ENCODE results near the gene BCL2L2. TPM values are rescaled to one million over a fixed set of nuclear protein-coding genes. Genes with fewer than 3 reads are reported as not detected.

Gene BCL2L2
- total and polyA plus RNA-seq, 9 of the 15 experiments (the other 6 are each of a cell fraction or from before 2014, with no cell fraction given): 2.6 to 32.5 (median 14.7) TPM

DNA sequence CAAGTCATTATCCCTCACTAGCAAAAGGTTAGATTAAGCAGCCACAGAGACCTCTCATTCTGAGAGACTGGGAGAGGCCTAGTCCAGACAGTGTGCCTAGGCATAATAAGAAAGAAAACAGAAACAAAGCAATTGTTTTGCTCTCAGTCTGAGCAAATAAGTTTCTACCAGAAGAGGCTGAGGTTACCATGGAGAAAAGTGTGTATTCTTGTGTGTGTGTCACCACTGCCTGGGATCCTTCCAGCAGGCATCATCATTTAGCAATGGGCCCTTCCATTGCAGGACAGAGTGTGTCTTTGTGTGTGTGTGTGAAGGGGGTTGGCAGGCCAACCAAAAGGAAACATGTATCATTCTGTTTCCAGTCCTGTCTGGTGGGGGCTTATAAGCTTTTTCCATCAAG lies 54.7 kb downstream of the BCL2L2 start (continued):
- TF ChIP-seq, protein P1, sequence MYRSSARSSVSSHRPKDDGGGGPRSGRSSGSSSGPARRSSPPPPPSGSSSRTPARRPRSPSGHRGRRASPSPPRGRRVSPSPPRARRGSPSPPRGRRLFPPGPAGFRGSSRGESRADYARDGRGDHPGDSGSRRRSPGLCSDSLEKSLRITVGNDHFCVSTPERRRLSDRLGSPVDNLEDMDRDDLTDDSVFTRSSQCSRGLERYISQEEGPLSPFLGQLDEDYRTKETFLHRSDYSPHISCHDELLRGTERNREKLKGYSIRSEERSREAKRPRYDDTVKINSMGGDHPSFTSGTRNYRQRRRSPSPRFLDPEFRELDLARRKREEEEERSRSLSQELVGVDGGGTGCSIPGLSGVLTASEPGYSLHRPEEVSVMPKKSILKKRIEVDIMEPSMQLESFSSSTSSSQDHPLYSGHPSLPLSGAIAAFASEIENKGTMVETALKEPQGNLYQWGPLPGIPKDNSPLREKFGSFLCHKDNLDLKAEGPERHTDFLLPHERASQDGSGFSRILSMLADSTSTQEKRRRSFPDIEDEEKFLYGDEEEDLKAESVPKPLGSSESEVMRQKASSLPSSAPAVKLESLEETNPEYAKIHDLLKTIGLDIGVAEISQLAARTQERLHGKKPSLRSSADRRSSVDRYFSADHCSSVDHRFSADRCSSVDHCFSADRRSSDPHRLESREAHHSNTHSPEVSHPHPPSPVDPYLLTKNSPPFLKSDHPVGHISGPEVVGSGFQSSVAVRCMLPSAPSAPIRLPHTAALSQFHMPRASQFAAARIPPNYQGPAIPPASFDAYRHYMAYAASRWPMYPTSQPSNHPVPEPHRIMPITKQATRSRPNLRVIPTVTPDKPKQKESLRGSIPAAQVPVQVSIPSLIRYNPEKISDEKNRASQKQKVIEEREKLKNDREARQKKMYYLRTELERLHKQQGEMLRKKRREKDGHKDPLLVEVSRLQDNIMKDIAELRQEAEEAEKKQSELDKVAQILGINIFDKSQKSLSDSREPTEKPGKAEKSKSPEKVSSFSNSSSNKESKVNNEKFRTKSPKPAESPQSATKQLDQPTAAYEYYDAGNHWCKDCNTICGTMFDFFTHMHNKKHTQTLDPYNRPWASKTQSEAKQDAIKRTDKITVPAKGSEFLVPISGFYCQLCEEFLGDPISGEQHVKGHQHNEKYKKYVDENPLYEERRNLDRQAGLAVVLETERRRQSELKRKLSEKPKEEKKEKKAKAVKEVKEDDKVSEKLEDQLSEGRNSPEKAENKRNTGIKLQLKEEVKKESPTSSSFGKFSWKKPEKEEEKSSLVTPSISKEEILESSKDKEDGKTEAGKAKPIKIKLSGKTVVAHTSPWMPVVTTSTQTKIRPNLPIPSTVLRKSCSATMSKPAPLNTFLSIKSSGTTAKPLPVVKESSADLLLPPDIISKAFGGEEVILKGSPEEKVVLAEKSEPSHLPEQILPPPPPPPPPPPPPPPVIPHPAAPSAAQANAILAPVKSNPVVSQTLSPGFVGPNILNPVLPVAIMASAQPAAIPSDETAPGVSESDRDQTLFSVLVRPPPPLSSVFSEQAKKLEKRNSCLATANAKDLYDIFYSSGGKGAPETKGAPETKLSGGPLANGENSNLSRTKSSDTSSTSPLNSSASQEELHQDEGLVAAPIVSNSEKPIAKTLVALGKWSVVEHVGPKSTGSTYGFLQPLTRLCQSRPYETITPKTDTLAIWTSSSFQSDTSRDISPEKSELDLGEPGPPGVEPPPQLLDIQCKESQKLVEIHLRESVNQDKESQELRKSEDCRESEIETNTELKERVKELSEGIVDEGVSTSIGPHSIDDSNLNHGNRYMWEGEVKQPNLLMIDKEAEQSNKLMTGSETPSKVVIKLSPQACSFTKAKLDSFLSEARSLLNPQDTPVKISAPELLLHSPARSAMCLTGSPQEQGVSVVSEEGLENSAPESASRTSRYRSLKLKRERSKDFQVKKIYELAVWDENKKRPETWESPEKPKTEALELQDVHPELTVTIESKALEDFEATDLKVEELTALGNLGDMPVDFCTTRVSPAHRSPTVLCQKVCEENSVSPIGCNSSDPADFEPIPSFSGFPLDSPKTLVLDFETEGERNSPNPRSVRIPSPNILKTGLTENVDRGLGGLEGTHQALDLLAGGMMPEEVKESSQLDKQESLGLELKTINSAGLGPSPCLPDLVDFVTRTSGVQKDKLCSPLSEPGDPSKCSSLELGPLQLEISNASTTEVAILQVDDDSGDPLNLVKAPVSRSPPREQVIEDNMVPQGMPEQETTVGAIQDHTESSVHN (IDR thresholded peaks at IDR 0.05; ENCODE audit: borderline replicate concordance in 1 of 2, low read depth in 1 of 2): no peak
- no peak for TF ChIP-seq NFATC3 (IDR thresholded peaks at IDR 0.05)
- TF ChIP-seq, protein P2, sequence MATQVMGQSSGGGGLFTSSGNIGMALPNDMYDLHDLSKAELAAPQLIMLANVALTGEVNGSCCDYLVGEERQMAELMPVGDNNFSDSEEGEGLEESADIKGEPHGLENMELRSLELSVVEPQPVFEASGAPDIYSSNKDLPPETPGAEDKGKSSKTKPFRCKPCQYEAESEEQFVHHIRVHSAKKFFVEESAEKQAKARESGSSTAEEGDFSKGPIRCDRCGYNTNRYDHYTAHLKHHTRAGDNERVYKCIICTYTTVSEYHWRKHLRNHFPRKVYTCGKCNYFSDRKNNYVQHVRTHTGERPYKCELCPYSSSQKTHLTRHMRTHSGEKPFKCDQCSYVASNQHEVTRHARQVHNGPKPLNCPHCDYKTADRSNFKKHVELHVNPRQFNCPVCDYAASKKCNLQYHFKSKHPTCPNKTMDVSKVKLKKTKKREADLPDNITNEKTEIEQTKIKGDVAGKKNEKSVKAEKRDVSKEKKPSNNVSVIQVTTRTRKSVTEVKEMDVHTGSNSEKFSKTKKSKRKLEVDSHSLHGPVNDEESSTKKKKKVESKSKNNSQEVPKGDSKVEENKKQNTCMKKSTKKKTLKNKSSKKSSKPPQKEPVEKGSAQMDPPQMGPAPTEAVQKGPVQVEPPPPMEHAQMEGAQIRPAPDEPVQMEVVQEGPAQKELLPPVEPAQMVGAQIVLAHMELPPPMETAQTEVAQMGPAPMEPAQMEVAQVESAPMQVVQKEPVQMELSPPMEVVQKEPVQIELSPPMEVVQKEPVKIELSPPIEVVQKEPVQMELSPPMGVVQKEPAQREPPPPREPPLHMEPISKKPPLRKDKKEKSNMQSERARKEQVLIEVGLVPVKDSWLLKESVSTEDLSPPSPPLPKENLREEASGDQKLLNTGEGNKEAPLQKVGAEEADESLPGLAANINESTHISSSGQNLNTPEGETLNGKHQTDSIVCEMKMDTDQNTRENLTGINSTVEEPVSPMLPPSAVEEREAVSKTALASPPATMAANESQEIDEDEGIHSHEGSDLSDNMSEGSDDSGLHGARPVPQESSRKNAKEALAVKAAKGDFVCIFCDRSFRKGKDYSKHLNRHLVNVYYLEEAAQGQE (IDR thresholded peaks at IDR 0.05; ENCODE audit: borderline replicate concordance): no peak
- TF ChIP-seq, protein P2 (CRISPR knock-in tag; IDR thresholded peaks at IDR 0.05; ENCODE audit: low read depth): no peak
- TF ChIP-seq KDM1A (IDR thresholded peaks at IDR 0.05): no peak
- TF ChIP-seq, protein P3, sequence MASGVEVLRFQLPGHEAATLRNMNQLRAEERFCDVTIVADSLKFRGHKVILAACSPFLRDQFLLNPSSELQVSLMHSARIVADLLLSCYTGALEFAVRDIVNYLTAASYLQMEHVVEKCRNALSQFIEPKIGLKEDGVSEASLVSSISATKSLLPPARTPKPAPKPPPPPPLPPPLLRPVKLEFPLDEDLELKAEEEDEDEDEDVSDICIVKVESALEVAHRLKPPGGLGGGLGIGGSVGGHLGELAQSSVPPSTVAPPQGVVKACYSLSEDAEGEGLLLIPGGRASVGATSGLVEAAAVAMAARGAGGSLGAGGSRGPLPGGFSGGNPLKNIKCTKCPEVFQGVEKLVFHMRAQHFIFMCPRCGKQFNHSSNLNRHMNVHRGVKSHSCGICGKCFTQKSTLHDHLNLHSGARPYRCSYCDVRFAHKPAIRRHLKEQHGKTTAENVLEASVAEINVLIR (CRISPR knock-in tag; IDR thresholded peaks at IDR 0.05): no peak
- TF ChIP-seq NCOA4 (IDR thresholded peaks at IDR 0.05; ENCODE audit: partially characterized antibody): no peak
- no peak for TF ChIP-seq XRCC5 (IDR thresholded peaks at IDR 0.05; ENCODE audit: low read depth, low read length)
- TF ChIP-seq, protein P4, sequence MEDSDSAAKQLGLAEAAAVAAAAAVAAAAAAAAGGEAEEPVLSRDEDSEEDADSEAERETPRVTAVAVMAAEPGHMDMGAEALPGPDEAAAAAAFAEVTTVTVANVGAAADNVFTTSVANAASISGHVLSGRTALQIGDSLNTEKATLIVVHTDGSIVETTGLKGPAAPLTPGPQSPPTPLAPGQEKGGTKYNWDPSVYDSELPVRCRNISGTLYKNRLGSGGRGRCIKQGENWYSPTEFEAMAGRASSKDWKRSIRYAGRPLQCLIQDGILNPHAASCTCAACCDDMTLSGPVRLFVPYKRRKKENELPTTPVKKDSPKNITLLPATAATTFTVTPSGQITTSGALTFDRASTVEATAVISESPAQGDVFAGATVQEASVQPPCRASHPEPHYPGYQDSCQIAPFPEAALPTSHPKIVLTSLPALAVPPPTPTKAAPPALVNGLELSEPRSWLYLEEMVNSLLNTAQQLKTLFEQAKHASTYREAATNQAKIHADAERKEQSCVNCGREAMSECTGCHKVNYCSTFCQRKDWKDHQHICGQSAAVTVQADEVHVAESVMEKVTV (CRISPR knock-in tag; IDR thresholded peaks at IDR 0.05): no peak

All from K562 (cell line).